ENCODE measurements around the gene ARHGAP12.
"Not testable (repeated sequence)": the region's sequence is repeated elsewhere in the genome, so short reads cannot be mapped to it uniquely, and the experiment has no call there.

Gene ARHGAP12

DNA sequence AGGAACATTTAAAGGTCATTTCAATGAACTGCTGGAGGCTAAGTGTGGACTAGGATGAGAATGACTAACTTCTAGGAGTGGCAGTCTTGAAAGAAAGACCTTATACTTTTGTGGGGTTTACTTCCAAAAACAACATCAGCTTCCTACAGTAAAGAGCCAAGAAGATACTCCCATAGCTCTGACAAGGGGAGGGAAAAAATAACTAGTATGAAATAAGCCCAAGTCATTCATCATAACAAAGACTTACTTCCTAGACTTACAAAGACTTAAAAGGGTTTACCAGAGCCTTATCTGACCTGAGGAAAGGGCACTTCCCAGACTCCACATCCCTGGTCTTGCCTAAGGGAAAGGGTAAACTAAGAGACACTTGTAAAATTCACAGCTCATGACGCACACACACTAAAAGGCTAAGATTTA, 31.7 kb downstream of the ARHGAP12 start:
- TF ChIP-seq GATA1 (IDR thresholded peaks at IDR 0.05; ENCODE audit: low read depth, low read length) (no peak), POLR2A (IDR thresholded peaks at IDR 0.05; ENCODE audit: low read length) (no peak)
- DNase-seq = no peak

DNA sequence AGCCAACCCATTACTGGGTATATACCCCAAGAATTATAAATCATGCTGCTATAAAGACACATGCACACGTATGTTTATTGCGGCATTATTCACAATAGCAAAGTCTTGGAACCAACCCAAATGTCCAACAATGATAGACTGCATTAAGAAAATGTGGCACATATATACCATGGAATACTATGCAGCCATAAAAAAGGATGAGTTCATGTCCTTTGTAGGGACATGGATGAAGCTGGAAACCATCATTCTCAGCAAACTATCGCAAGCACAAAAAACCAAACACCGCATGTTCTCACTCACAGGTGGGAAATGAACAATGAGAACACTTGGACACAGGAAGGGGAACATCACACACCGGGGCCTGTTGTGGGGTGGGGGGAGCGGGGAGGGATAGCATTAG, 32.9 kb downstream of the ARHGAP12 start:
- not testable (repeated sequence) for DNase-seq

DNA sequence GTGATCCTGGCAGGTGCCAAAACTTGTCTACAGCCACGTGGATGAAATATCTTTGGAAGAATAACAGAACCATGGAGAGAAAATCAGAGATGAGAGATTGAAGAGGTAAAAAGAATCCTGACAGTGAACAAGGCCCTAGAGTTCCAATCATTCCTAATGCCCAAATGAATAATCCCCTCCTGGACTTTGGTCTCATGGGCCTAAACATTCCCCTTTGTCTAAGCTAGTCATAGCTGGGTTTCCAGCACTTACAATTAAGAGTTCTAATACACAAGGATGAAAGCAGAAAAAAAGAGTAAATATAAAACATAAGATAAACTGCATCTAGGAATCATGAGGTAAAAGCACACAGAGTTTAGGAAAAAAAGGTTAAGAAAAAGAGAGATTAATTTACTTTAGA, 40.2 kb downstream of the ARHGAP12 start:
- no peak for TF ChIP-seq GATA1 (IDR thresholded peaks at IDR 0.05; ENCODE audit: low read depth, low read length)
- TF ChIP-seq POLR2A (IDR thresholded peaks at IDR 0.05; ENCODE audit: low read length) = no peak

DNA sequence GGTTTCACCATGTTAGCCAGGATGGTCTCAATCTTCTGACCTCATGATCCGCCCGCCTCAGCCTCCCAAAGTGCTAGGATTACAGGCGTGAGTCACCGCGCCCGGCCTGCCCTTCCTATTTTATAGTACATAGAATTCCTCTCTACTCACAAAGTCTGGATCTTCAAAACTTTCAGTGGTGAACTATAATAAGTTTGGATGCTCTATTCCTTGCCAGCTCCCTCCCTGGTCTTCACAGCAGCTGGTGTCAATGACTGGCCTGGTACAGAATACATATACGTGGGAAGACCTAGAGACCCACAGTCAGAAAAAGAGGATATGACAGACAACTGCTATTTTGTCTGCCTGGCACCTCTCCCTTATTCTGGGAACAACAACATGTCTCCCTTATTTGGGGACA, 40.8 kb downstream of the ARHGAP12 start:
- no peak for DNase-seq
- TF ChIP-seq GATA1 (IDR thresholded peaks at IDR 0.05; ENCODE audit: low read depth, low read length) = no peak
- no peak for TF ChIP-seq POLR2A (IDR thresholded peaks at IDR 0.05; ENCODE audit: low read length)

More for the DNA sequence above, 40.2 kb downstream of the ARHGAP12 start:
- DNase-seq = no peak

DNA sequence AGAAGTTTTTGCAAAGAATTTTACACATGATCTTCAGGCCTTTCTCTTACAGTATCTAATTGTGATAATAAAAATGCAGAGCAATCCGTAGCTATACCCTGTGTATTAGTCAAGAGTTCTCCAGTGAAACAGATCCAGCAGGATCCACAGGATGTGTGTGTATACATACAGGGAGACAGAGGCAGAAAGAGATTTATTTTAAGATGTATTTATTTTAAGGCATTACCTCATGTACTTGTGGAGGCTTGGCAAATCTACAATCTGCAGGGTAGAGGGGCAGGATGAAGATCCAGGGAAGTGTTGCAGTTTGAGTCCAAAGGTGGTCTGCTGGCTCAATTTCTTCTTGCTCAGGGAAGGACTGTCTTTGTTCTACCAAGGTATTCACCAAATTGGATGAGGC, 41.7 kb downstream of the ARHGAP12 start:
- DNase-seq = no peak
- TF ChIP-seq GATA1 (IDR thresholded peaks at IDR 0.05; ENCODE audit: low read depth, low read length) (no peak), POLR2A (IDR thresholded peaks at IDR 0.05; ENCODE audit: low read length) (no peak)

DNA sequence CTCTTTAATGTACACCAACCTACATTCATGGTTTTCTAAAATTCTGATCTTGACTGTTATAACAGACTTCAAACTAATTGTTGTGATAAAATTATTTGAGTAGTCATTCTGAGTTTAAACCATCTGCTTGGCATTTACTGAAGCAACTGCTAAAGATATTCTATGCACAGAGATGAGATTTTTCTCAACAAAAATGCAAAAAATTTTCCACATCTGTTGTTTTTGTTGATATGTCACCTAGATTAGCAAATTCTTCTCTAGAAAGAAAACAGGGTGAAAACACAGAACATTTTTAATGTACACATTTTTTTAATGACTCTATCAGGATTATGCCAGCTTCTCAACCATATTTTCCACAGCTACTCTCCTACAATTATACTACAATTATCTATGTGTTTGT, 42.7 kb downstream of the ARHGAP12 start:
- no peak for TF ChIP-seq GATA1 (IDR thresholded peaks at IDR 0.05; ENCODE audit: low read depth, low read length)
- no peak for TF ChIP-seq POLR2A (IDR thresholded peaks at IDR 0.05; ENCODE audit: low read length)

DNA sequence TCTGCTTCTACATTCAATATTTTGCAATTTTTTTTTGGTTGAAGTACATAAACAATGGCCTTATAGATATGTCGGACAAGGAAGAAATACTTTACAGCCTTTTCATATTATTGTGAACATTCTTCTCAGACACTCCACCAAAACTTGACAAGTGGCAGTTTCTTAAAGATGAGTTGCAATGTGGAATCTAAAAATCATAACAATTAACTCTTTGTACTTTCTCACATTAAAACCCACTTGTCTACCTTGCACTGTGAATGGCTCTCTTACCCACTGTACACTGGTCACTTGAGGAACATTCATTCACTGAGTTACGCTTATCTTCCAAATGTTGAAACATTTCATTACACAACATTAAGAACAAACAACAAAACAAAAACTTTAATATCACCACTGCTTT, 44.2 kb downstream of the ARHGAP12 start:
- TF ChIP-seq POLR2A (IDR thresholded peaks at IDR 0.05; ENCODE audit: low read length) = no peak
- TF ChIP-seq GATA1 (IDR thresholded peaks at IDR 0.05; ENCODE audit: low read depth, low read length) = no peak
- no peak for DNase-seq

More for the DNA sequence above, 42.7 kb downstream of the ARHGAP12 start:
- DNase-seq = no peak

DNA sequence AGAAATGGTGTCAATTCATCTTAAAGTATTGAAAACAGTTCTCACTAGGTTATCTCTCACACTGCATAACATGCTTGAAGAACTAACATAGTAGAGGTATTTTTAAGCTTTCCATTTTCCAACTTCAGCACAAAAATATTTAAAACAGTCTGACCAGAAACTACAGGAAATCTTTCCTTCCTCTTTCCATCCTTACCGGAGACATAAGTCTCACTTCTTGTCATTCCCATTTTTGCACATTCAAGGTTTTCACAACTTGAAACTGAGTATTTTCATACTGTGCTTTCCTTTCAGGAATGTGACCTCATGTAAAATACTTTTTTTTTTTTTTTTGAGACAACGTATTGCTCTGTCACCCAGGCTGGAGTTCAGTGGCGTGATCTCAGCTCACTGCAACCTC, 45.2 kb downstream of the ARHGAP12 start:
- DNase-seq = no peak
- TF ChIP-seq POLR2A (IDR thresholded peaks at IDR 0.05; ENCODE audit: low read length) = no peak
- no peak for TF ChIP-seq GATA1 (IDR thresholded peaks at IDR 0.05; ENCODE audit: low read depth, low read length)

DNA sequence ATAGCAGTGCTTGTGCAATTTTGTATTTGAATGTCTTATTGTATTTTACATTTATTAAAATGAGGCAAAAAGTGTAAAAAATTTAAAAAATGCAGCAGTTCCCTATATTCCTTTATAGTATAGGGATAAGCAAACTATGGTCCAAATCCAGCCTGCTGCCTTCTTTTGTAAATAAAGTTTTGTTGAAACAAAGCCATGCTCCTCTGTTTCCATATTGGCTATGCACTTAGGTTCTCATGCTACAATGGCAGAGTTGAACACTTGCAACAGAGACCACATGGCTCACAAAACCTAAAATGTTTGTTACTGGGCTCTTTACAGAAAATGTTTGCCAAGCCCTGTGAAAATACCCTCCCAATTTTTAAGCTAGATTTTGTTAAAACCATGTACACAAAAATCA, 50.1 kb downstream of the ARHGAP12 start:
- DNase-seq = no peak
- no peak for TF ChIP-seq GATA1 (IDR thresholded peaks at IDR 0.05; ENCODE audit: low read depth, low read length)
- TF ChIP-seq POLR2A (IDR thresholded peaks at IDR 0.05; ENCODE audit: low read length) = no peak

DNA sequence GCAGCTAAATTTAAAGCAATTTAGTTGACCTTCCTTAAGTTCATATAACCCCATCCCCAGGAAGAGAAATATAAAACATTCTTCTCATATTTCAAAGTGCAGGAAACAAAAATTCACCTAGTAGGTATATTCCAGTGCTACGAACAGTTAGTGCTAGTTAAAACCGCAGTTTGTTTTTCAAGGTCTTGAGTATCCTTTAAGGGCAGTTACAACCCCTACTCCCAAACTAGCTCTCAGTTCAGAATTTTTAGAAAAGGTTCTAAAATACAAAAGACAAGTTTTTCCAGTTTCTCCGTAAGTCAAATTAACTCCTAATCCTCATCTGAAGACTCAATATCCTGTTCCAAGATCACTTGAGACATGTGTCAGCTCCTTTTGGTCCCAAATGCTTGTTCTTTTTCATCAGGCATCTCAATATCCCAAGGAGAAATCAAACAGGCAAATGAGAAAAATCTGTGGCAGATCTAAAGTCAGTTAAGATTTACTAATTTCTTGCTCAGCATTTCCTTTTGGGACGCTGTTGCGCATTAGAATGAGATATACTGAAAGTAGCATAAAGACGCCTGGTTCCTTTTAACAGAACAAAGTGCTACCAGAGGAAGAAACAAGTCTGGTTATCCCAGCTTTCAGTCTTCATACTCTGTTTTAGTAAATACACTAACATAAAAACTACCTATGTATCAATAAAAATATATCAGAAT, 51.8 kb downstream of the ARHGAP12 start:
- no peak for DNase-seq
- TF ChIP-seq POLR2A (IDR thresholded peaks at IDR 0.05; ENCODE audit: low read length) (no peak), GATA1 (IDR thresholded peaks at IDR 0.05; ENCODE audit: low read depth, low read length) (no peak)

DNA sequence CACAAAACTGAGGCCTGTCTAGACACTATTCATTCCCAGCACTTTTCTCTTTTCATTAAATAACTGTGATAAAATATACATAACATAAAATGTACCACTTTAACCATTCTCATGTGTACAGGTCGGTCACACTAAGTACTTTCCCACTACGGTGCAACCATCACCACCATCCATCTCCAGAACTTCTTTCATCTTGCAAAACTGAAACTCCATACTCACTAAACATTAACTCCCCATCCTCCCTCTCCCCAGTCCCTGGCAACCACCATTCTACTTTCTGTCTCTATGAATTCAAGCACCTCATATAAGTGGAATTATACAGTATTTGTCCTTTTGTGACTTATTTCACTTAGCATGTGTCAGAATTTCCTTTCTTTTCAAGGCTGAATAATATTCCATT, 53.0 kb downstream of the ARHGAP12 start:
- DNase-seq = no peak
- no peak for TF ChIP-seq POLR2A (IDR thresholded peaks at IDR 0.05; ENCODE audit: low read length)
- TF ChIP-seq GATA1 (IDR thresholded peaks at IDR 0.05; ENCODE audit: low read depth, low read length) = no peak

DNA sequence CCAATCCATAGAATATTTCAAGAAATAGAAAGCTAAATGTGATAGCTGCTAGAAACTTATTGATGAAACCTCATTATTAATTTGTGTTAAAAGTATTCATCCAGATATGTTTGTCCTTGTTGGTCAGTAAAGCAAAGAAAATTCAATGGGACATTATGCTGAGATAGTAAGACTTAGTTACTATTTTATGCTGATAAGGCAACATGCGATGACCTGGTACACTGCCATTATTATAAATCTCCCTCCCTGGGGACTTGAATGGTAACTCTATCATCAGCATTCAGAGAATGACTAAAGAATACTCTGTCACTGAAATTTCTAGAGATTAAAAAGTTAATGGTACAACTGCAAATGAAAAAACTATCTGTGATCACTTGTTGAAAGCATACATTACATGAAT, 54.9 kb downstream of the ARHGAP12 start:
- no peak for TF ChIP-seq GATA1 (IDR thresholded peaks at IDR 0.05; ENCODE audit: low read depth, low read length)
- TF ChIP-seq POLR2A (IDR thresholded peaks at IDR 0.05; ENCODE audit: low read length) = no peak
- DNase-seq = no peak

DNA sequence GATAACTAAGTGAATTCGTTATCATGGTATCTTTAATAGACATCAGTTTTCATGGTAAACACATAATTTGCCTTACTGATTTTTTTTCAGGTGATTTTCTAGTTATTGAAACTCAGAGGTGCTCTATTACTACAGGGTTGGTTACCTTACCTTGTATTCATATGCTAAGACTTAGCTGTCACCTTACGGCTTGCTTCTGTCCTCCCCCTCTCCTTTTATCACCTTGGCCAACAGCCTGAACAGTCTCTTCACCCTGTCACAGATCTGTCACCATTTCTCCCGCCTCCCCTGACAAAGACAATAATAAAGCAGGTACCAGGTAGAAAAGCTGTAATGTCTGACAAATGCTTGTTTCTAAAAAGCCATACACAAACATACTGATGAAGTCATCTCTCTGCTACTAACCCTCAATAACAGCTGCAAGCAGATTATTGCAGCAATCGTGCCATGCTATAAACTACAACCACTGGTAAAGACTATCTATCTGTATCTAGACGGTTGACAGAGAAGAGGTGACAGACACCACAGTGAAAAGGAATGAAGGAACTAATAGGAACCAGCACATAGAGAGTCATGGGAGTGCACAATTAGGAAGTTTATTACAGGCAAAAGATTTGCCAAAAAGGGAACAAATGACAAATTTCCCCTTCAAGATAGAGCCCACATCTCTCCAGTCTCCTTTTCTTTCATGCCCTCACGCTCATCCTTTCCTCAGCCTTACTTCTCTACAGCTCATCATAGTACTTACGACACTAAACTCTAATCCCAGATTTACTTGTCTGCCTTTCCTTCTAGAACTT, 57.2 kb downstream of the ARHGAP12 start:
- no peak for DNase-seq
- TF ChIP-seq GATA1 (IDR thresholded peaks at IDR 0.05; ENCODE audit: low read depth, low read length) (no peak), POLR2A (IDR thresholded peaks at IDR 0.05; ENCODE audit: low read length) (no peak)

DNA sequence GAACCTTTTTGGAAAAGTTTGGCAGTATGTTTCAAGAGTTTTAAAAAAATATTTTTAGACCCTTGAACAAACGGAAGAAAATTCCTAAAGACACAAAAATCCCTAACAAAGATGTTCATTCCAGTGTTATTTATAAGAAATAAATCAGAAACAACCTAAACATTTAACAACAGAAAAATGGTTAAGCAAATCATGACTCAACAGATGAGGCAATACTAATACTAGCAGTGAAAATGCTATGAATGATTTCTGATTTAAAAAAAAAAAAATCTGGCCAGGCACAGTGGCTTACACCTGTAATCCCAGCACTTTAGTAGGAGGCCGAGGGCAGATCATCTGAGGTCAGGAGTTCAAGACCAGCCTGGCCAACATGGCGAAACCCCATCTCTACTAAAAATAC, 61.0 kb downstream of the ARHGAP12 start:
- TF ChIP-seq GATA1 (IDR thresholded peaks at IDR 0.05; ENCODE audit: low read depth, low read length) = no peak
- no peak for TF ChIP-seq POLR2A (IDR thresholded peaks at IDR 0.05; ENCODE audit: low read length)
- no peak for DNase-seq

DNA sequence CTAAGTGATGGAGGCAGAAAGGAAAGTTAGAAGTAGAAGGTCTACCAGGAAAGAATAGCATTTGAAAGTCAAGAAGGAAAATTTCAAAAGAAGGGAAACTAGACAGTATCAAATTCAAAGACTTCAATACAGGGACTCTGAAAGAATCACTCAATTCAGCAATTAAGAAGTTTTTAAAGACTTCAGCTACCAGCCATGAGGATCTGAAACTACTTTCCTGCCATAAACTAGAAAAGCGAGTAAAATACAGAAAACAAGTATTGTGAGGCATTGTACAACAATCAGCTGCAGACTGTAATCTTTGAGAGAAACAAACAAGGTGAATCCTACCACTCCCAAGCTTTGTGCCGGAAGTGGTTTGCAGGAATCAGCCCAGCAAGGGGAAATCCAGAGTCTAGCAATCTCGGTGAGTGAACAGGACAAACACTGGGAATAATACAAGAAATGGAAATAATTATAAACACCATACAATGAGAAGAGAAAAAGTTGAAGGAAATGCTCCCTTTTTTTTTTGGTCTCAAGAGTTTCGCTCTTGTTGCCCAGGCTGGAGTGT, 62.4 kb downstream of the ARHGAP12 start:
- TF ChIP-seq GATA1 (IDR thresholded peaks at IDR 0.05; ENCODE audit: low read depth, low read length) (no peak), POLR2A (IDR thresholded peaks at IDR 0.05; ENCODE audit: low read length) (no peak)
- DNase-seq = no peak
